HL-60 (cell line): Measurements from ENCODE around the gene OCIAD1.

Experiments used
- GABPA ChIP-seq: IDR thresholded peaks from 2 replicates; pipeline ENCODE4 v1.6.1; 2012; ENCODE audit warnings: low read depth
- POLR2AphosphoS5 ChIP-seq: IDR thresholded peaks from 2 replicates; pipeline ENCODE4 v1.6.1; 2012; ENCODE audit warnings: low read depth
- TF ChIP-seq, protein P1 (sequence below): IDR thresholded peaks from one replicate; pipeline ENCODE4 v1.5.1; 2011; ENCODE audit warnings: low read length, control low read depth, inconsistent platforms; ENCODE audit not compliant: insufficient read depth
- TF ChIP-seq, protein P2 (sequence below): IDR thresholded peaks from 2 replicates; pipeline ENCODE4 v1.6.1; 2012; ENCODE audit warnings: low read depth; ENCODE audit not compliant: insufficient replicate concordance

DNA sequence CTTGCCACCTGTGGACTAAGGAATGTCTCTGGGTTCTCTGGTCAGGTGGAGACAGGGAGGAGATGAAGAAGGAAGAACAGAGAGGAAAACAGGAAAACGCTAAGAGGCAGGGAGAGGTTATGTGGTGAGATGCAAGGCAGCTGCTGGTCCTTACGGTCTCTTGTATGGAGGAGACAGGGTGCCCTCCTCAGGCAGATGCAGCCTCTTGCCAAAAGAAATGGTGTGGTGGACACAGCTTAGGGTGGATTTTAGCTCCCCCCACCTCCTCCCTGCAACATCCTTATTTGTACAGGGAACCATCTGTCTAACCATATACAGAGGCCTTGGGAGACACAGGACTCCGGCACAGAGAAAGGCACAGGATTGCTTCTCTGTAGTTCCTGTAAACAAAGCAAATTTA is 66.0 kb downstream of the OCIAD1 start:
- TF ChIP-seq, protein P1, sequence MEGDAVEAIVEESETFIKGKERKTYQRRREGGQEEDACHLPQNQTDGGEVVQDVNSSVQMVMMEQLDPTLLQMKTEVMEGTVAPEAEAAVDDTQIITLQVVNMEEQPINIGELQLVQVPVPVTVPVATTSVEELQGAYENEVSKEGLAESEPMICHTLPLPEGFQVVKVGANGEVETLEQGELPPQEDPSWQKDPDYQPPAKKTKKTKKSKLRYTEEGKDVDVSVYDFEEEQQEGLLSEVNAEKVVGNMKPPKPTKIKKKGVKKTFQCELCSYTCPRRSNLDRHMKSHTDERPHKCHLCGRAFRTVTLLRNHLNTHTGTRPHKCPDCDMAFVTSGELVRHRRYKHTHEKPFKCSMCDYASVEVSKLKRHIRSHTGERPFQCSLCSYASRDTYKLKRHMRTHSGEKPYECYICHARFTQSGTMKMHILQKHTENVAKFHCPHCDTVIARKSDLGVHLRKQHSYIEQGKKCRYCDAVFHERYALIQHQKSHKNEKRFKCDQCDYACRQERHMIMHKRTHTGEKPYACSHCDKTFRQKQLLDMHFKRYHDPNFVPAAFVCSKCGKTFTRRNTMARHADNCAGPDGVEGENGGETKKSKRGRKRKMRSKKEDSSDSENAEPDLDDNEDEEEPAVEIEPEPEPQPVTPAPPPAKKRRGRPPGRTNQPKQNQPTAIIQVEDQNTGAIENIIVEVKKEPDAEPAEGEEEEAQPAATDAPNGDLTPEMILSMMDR, result no peak
- TF ChIP-seq POLR2AphosphoS5 (no peak), GABPA (no peak)
- TF ChIP-seq, protein P2, sequence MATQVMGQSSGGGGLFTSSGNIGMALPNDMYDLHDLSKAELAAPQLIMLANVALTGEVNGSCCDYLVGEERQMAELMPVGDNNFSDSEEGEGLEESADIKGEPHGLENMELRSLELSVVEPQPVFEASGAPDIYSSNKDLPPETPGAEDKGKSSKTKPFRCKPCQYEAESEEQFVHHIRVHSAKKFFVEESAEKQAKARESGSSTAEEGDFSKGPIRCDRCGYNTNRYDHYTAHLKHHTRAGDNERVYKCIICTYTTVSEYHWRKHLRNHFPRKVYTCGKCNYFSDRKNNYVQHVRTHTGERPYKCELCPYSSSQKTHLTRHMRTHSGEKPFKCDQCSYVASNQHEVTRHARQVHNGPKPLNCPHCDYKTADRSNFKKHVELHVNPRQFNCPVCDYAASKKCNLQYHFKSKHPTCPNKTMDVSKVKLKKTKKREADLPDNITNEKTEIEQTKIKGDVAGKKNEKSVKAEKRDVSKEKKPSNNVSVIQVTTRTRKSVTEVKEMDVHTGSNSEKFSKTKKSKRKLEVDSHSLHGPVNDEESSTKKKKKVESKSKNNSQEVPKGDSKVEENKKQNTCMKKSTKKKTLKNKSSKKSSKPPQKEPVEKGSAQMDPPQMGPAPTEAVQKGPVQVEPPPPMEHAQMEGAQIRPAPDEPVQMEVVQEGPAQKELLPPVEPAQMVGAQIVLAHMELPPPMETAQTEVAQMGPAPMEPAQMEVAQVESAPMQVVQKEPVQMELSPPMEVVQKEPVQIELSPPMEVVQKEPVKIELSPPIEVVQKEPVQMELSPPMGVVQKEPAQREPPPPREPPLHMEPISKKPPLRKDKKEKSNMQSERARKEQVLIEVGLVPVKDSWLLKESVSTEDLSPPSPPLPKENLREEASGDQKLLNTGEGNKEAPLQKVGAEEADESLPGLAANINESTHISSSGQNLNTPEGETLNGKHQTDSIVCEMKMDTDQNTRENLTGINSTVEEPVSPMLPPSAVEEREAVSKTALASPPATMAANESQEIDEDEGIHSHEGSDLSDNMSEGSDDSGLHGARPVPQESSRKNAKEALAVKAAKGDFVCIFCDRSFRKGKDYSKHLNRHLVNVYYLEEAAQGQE, result no peak
